Central memory CD8-positive, alpha-beta T cell (primary cell): Measurements from ENCODE around the gene EXOSC2.
A peak's percentile ranks its signal among the peaks of the same experiment; 100 is the strongest.

Experiments
- ATAC-seq: fragments of 150-1000 bp; cut with Tn5 transposase; replicated peaks from 2 replicates; pipeline ENCODE4 v1.10.0; 2022; ENCODE audit warnings: mild to moderate bottlenecking, moderate FRiP score, moderate number of reproducible peaks; ENCODE audit not compliant: poor library complexity, severe bottlenecking; ENCODE audit errors: extremely low read depth
- DNase-seq, 2 donors: peaks; one replicate each; pipeline ENCODE4 v3.0.0; 2021; ENCODE audit warnings: low spot score in 2 of 2
- H3K27ac Mint-ChIP-seq: one replicate; pipeline ENCODE4 v1.8.0; 2022; ENCODE audit warnings: low read depth, mild to moderate bottlenecking, moderate library complexity, mixed read lengths
- H3K27me3 Mint-ChIP-seq: one replicate; pipeline ENCODE4 v1.8.0; 2022; ENCODE audit warnings: mixed read lengths
- H3K36me3 Mint-ChIP-seq: one replicate; pipeline ENCODE4 v1.8.0; 2022; ENCODE audit warnings: mild to moderate bottlenecking, moderate library complexity, mixed read lengths; ENCODE audit not compliant: insufficient read depth
- H3K4me1 Mint-ChIP-seq: one replicate; pipeline ENCODE4 v1.8.0; 2022; ENCODE audit warnings: mixed read lengths
- H3K4me3 Mint-ChIP-seq: one replicate; pipeline ENCODE4 v1.8.0; 2022; ENCODE audit warnings: mild to moderate bottlenecking, moderate library complexity, mixed read lengths
- H3K9me3 Mint-ChIP-seq: one replicate; pipeline ENCODE4 v1.8.0; 2022; ENCODE audit warnings: mixed read lengths

Gene EXOSC2

GRCh38 chr9:130663258-130663976 is 30.2 kb upstream of the EXOSC2 start:
- Mint-ChIP-seq H3K4me1 (peaks cover 19% of the 10 kb centered on the region), H3K9me3 (no peaks in the 10 kb centered on the region), H3K4me3 (peak overlapping the region; percentile 67), H3K27ac (no peak overlapping the region), H3K36me3 (peaks cover 2% of the 10 kb centered on the region), H3K27me3 (peaks cover 87% of the 10 kb centered on the region)
- DNase-seq (no peak), ATAC-seq (no peak)

DNA sequence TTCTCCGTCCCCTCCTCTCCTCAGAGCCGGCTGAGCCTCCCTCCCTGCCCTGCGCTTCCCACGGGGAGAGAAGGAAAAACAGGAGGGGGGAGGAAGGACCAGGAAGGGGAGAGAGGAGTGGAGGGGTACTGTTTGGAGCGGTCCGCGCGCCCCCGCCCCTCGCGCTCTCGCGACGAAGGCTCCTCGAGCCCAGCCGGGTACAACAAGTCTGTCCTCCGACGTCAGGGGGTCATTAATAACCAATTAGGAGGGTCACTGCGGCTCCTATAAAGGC is 29.7 kb upstream of the EXOSC2 start:
- Mint-ChIP-seq H3K27me3 (peaks cover 87% of the 10 kb centered on the region), H3K9me3 (no peaks in the 10 kb centered on the region), H3K4me3 (no peak overlapping the region), H3K4me1 (peaks cover 19% of the 10 kb centered on the region), H3K27ac (no peak overlapping the region), H3K36me3 (peaks cover 2% of the 10 kb centered on the region)
- DNase-seq, result no peak
- ATAC-seq, result no peak

- ATAC-seq (no peak), DNase-seq (no peak)
- H3K4me3 Mint-ChIP-seq, result peak within 1 kb of the TSS; percentile 67
- peaks cover 2% of the 10 kb centered on the region for H3K36me3 Mint-ChIP-seq
- H3K27ac Mint-ChIP-seq, result no peak within 1 kb of the TSS
- peaks cover 19% of the 10 kb centered on the region for H3K4me1 Mint-ChIP-seq
- no peaks in the 10 kb centered on the region for H3K9me3 Mint-ChIP-seq
- peaks cover 81% of the 10 kb centered on the region for H3K27me3 Mint-ChIP-seq
These were observed 29.1 kb upstream of the EXOSC2 start, which contains the start of gene PRDM12 for GRCh38 chr9:130664251-130665028. TSS of gene PRDM12 (plus strand) at chr9:130664594. CDS start at chr9:130664654, 60 bp downstream.

GRCh38 chr9:130665029-130665430 is 28.6 kb upstream of the EXOSC2 start:
- Mint-ChIP-seq H3K9me3 (no peaks in the 10 kb centered on the region), H3K4me3 (peak overlapping the region; percentile 62), H3K27ac (no peak overlapping the region), H3K4me1 (peaks cover 14% of the 10 kb centered on the region), H3K27me3 (peaks cover 76% of the 10 kb centered on the region), H3K36me3 (no peaks in the 10 kb centered on the region)
- no peak for ATAC-seq
- DNase-seq, result no peak

GRCh38 chr9:130665431-130666392 is 27.9 kb upstream of the EXOSC2 start:
- no peak for ATAC-seq
- H3K27ac Mint-ChIP-seq, result no peak overlapping the region

GRCh38 chr9:130666393-130667119 is 27.0 kb upstream of the EXOSC2 start:
- H3K4me3 Mint-ChIP-seq, result no peak overlapping the region
- H3K36me3 Mint-ChIP-seq, result peaks cover 3% of the 10 kb centered on the region
- peaks cover 70% of the 10 kb centered on the region for H3K27me3 Mint-ChIP-seq
- ATAC-seq, result no peak
- H3K27ac Mint-ChIP-seq, result no peak overlapping the region
- DNase-seq, result no peak
- no peaks in the 10 kb centered on the region for H3K9me3 Mint-ChIP-seq
- peaks cover 13% of the 10 kb centered on the region for H3K4me1 Mint-ChIP-seq

More at GRCh38 chr9:130665431-130666392, 27.9 kb upstream of the EXOSC2 start:
- Mint-ChIP-seq H3K27me3 (peaks cover 73% of the 10 kb centered on the region), H3K9me3 (no peaks in the 10 kb centered on the region), H3K36me3 (peaks cover 2% of the 10 kb centered on the region), H3K4me3 (peak overlapping the region; percentile 62), H3K4me1 (peaks cover 13% of the 10 kb centered on the region)
- DNase-seq, result no peak

DNA sequence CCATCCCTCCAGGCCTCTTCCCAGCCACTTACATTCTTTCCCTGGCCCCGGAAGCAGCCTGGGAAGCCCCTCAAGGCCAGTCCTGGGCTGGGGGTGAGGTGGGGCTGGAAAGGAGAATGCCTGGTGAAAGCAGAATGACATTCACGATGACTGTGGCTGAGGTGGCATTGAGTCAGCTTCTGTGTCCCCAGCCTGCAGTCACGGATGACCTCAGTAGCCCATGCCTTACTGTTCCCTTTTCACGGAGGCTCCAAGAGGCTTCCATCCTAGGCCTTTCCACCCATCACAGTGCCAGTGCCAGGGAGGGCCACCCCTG is 26.5 kb upstream of the EXOSC2 start:
- DNase-seq, result no peak
- no peak overlapping the region for H3K4me3 Mint-ChIP-seq
- peaks cover 65% of the 10 kb centered on the region for H3K27me3 Mint-ChIP-seq
- peaks cover 13% of the 10 kb centered on the region for H3K4me1 Mint-ChIP-seq
- H3K9me3 Mint-ChIP-seq, result no peaks in the 10 kb centered on the region
- H3K36me3 Mint-ChIP-seq, result peaks cover 3% of the 10 kb centered on the region
- ATAC-seq, result no peak
- no peak overlapping the region for H3K27ac Mint-ChIP-seq

DNA sequence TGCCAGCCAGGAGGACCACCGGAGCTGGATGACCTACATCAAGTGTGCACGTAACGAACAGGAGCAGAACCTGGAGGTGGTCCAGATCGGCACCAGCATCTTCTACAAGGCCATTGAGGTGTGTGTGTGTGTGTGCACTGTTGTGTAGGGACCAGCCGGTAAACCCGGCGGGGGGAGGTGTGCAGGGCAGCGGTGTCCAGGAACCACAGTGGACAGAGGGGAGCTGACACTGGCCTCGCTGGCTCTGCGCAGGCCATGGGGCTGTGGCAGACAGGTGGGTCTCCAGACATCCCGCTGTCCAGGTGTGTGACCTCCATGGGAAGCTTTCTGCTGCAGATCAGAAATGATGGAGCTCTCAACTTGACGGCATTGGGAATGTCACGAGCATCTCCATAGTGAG is 25.4 kb upstream of the EXOSC2 start:
- Mint-ChIP-seq H3K36me3 (peaks cover 3% of the 10 kb centered on the region), H3K9me3 (no peaks in the 10 kb centered on the region), H3K4me1 (peaks cover 6% of the 10 kb centered on the region), H3K27ac (no peak overlapping the region), H3K27me3 (peaks cover 54% of the 10 kb centered on the region), H3K4me3 (no peak overlapping the region)
- ATAC-seq (no peak), DNase-seq (no peak)

- Mint-ChIP-seq H3K4me1 (peaks cover 6% of the 10 kb centered on the region), H3K36me3 (peaks cover 3% of the 10 kb centered on the region), H3K27me3 (peaks cover 49% of the 10 kb centered on the region), H3K4me3 (no peak overlapping the region), H3K27ac (no peak overlapping the region), H3K9me3 (no peaks in the 10 kb centered on the region)
- DNase-seq (no peak), ATAC-seq (no peak)
These were observed 24.9 kb upstream of the EXOSC2 start for GRCh38 chr9:130668659-130669058.

DNA sequence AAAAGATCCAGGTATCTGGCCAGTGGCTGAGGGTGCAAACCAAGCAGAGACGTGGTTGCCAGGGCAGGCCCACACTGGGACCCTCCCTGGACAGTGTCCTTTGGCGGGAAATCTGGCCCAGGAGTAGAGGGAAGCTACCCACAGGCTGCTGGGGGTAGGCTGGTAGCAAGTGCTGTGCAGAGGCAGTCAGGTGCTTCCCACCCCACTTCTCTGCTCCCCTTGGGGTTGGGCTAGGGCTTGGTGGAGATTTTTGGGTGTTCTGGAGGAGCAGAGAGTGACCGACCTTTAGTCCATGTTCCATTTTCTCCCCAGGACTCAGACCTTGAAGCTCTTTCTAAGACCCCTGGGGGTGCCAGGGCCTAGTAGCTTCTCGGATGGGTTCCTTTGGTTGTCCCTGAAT is 23.6 kb upstream of the EXOSC2 start:
- ATAC-seq (no peak), DNase-seq (no peak)
- peaks cover 3% of the 10 kb centered on the region for H3K36me3 Mint-ChIP-seq
- H3K27me3 Mint-ChIP-seq, result peaks cover 39% of the 10 kb centered on the region
- no peaks in the 10 kb centered on the region for H3K9me3 Mint-ChIP-seq
- no peak overlapping the region for H3K4me3 Mint-ChIP-seq
- no peak overlapping the region for H3K27ac Mint-ChIP-seq
- peaks cover 6% of the 10 kb centered on the region for H3K4me1 Mint-ChIP-seq

- Mint-ChIP-seq H3K27me3 (peaks cover 32% of the 10 kb centered on the region), H3K27ac (no peak overlapping the region), H3K4me1 (peaks cover under 1% of the 10 kb centered on the region), H3K9me3 (no peaks in the 10 kb centered on the region), H3K36me3 (peaks cover 3% of the 10 kb centered on the region), H3K4me3 (no peak overlapping the region)
- DNase-seq (no peak), ATAC-seq (no peak)
These were observed 22.9 kb upstream of the EXOSC2 start for GRCh38 chr9:130670644-130671043.

DNA sequence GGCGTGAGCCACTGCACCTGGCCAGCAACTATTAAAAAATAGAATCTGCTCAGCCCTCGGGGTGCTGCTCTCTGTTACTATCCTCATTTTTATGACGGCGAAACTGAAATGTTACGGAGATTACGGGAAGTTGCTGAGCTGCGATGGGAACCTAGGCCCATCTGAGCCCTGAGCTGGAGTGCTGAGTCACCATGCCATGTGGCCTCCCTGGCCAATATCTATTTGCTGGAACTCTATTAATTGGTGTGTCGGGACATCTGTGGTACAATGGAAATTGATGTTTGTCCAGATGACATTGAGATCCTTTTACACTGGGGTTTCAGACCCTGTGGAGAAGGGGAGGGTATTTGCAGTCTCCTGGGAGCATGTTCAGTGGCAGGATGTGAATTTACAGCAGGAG is 21.1 kb upstream of the EXOSC2 start:
- Mint-ChIP-seq H3K27me3 (peaks cover 14% of the 10 kb centered on the region), H3K4me1 (no peaks in the 10 kb centered on the region), H3K36me3 (peaks cover 3% of the 10 kb centered on the region), H3K4me3 (no peak overlapping the region), H3K27ac (no peak overlapping the region), H3K9me3 (no peaks in the 10 kb centered on the region)
- no peak for ATAC-seq
- DNase-seq, result no peak
